Measurements from ENCODE around the gene CYP46A1. TPM values are rescaled to one million over a fixed set of nuclear protein-coding genes. Genes with fewer than 3 reads are reported as not detected.

Gene CYP46A1
- total RNA-seq, 1 experiment from 2014 or later: 0.30 TPM

GRCh38 chr14:99664058-99664936 lies 19.8 kb upstream of the CYP46A1 start:
- no TSS peak for BruUV-seq (replicated peaks)
- H3K9me3 Mint-ChIP-seq (ENCODE audit: unreplicated experiment): no peaks in the 10 kb centered on the region

GRCh38 chr14:99664937-99665273 lies 19.2 kb upstream of the CYP46A1 start:
- ChIA-PET POLR2A (no interaction called here), CTCF (interaction anchor here (0.9 kb wide), 1 partner anchor 12 kb away, joined by 3 read pairs; no protein-coding TSS in a partner anchor)
- Mint-ChIP-seq H3K4me3 (ENCODE audit: unreplicated experiment) (no peak overlapping the region), H3K27ac (ENCODE audit: low read depth, unreplicated experiment) (no peak overlapping the region), H3K36me3 (ENCODE audit: insufficient read depth, unreplicated experiment) (no peaks in the 10 kb centered on the region), H3K27me3 (ENCODE audit: insufficient read depth, unreplicated experiment) (no peaks in the 10 kb centered on the region), H3K9me3 (ENCODE audit: unreplicated experiment) (no peaks in the 10 kb centered on the region), H3K4me1 (ENCODE audit: insufficient read depth, unreplicated experiment) (peaks cover 10% of the 10 kb centered on the region)
- DNase-seq (ENCODE audit: unreplicated experiment): no peak
- intact Hi-C loops (cut with micrococcal nuclease): no loop called here
- no TSS peak for BruUV-seq (replicated peaks)
- TF ChIP-seq CTCF (IDR thresholded peaks at IDR 0.05; ENCODE audit: unreplicated experiment): no peak

More at GRCh38 chr14:99664058-99664936, 19.8 kb upstream of the CYP46A1 start:
- TF ChIP-seq CTCF (IDR thresholded peaks at IDR 0.05; ENCODE audit: unreplicated experiment): no peak
- ChIA-PET CTCF (no interaction called here), POLR2A (no interaction called here)
- Mint-ChIP-seq H3K4me3 (ENCODE audit: unreplicated experiment) (no peak overlapping the region), H3K4me1 (ENCODE audit: insufficient read depth, unreplicated experiment) (peaks cover 10% of the 10 kb centered on the region), H3K27ac (ENCODE audit: low read depth, unreplicated experiment) (no peak overlapping the region), H3K27me3 (ENCODE audit: insufficient read depth, unreplicated experiment) (no peaks in the 10 kb centered on the region), H3K36me3 (ENCODE audit: insufficient read depth, unreplicated experiment) (no peaks in the 10 kb centered on the region)
- intact Hi-C loops (cut with micrococcal nuclease): no loop called here
- no peak for DNase-seq (ENCODE audit: unreplicated experiment)

- no peak for DNase-seq (ENCODE audit: unreplicated experiment)
- Mint-ChIP-seq H3K27me3 (ENCODE audit: insufficient read depth, unreplicated experiment) (no peaks in the 10 kb centered on the region), H3K4me3 (ENCODE audit: unreplicated experiment) (no peak overlapping the region), H3K27ac (ENCODE audit: low read depth, unreplicated experiment) (no peak overlapping the region), H3K9me3 (ENCODE audit: unreplicated experiment) (no peaks in the 10 kb centered on the region), H3K36me3 (ENCODE audit: insufficient read depth, unreplicated experiment) (no peaks in the 10 kb centered on the region), H3K4me1 (ENCODE audit: insufficient read depth, unreplicated experiment) (peaks cover 10% of the 10 kb centered on the region)
- intact Hi-C loops (cut with micrococcal nuclease): no loop called here
- TF ChIP-seq CTCF (IDR thresholded peaks at IDR 0.05; ENCODE audit: unreplicated experiment): no peak
- CTCF ChIA-PET: interaction anchor here (0.6 kb wide), 1 partner anchor 17 kb away, joined by 3 read pairs; no protein-coding TSS in a partner anchor
- BruUV-seq (replicated peaks): no TSS peak
- POLR2A ChIA-PET: interaction anchor here (0.6 kb wide), 1 partner anchor 86 kb away, joined by 4 read pairs; no protein-coding TSS in a partner anchor
Observed at GRCh38 chr14:99666533-99666932, 17.6 kb upstream of the CYP46A1 start.

- Mint-ChIP-seq H3K4me1 (ENCODE audit: insufficient read depth, unreplicated experiment) (peaks cover 10% of the 10 kb centered on the region), H3K27me3 (ENCODE audit: insufficient read depth, unreplicated experiment) (no peaks in the 10 kb centered on the region), H3K27ac (ENCODE audit: low read depth, unreplicated experiment) (no peak overlapping the region), H3K36me3 (ENCODE audit: insufficient read depth, unreplicated experiment) (no peaks in the 10 kb centered on the region), H3K4me3 (ENCODE audit: unreplicated experiment) (no peak overlapping the region), H3K9me3 (ENCODE audit: unreplicated experiment) (no peaks in the 10 kb centered on the region)
- ChIA-PET CTCF (interaction anchor here (0.9 kb wide), 1 partner anchor 15 kb away, joined by 3 read pairs; no protein-coding TSS in a partner anchor), POLR2A (interaction anchor here (0.6 kb wide), 1 partner anchor 85 kb away, joined by 4 read pairs; no protein-coding TSS in a partner anchor)
- no TSS peak for BruUV-seq (replicated peaks)
- no peak for DNase-seq (ENCODE audit: unreplicated experiment)
- intact Hi-C loops (cut with micrococcal nuclease): no loop called here
- no peak for TF ChIP-seq CTCF (IDR thresholded peaks at IDR 0.05; ENCODE audit: unreplicated experiment)
Observed at GRCh38 chr14:99667045-99667444, 17.1 kb upstream of the CYP46A1 start.

Data from MCF 10A (cell line).